ENCODE results near the gene WNT9A.

Gene WNT9A

DNA sequence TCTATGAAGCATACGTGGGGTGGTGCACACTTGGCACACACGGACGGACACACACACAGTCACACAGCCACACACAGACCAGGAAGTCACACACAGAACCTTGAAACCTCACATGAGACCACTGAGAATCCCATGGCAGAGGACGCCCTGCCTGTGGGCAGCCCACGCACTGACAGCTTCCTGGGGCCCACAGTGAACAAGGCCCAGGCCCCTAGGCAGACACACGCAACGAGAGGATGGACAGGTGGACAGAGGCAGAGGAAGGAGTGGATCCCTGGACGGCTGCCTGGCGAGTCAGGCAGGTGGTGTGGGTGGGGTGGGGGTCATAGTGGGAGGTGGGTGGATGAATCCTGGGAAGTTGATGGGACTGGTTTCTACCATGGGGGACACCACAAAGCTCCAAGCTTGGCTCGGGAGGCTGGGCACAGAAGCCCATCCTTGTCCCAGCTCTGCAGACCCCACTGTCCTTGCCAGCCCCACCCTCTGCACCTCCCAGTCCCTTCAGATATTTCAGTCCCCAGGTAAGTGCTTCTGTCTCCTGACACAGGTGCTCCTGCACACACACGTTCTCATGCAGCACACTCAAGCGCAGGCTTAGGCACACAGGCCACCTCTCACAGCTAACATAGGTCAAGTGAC is 49.1 kb downstream of the WNT9A start:
- H3K4me3 Mint-ChIP-seq, result no peak overlapping the region
- DNase-seq, result peak; percentile 20

DNA sequence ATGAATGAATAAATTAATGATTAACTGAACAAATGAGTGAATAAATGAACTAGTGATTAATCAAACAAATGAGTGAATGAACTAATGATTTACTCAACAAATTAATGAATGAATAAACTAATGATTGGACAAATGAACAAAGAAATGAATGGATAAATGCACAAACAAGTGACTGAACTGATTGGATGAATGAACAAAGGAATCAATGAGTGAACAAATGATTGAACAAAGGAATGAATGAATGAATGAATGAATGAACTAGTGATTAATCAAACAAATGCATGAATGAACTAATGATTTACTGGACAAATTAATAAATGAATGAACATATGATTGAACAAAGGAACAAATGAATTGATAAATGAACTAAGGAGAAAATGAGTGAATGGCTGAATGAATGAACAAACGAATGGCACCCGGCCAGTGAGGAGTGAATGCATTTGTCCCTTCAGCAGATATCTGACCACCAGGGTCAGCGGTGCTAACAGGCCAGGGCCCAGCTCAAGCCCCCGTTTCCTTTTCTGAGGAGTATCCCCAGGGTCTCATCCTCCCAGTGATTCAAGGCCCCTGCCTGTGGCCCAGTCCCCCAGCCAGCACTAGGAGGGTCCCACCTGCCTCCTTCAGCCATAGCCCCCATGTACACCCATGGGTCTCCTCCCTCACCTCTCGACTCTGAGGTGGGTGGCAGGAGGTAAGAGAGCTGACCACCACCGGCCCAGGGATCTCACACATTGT is 49.9 kb downstream of the WNT9A start:
- Mint-ChIP-seq H3K4me3 (no peak overlapping the region), H3K9me3 (no peaks in the 10 kb centered on the region), H3K4me1 (no peaks in the 10 kb centered on the region), H3K27ac (no peak overlapping the region), H3K36me3 (no peaks in the 10 kb centered on the region), H3K27me3 (peaks cover 4% of the 10 kb centered on the region)
- CTCF ChIA-PET, result no interaction called here
- peak; percentile 16 for DNase-seq

More for the DNA sequence above, 49.1 kb downstream of the WNT9A start:
- H3K36me3 Mint-ChIP-seq, result no peaks in the 10 kb centered on the region
- H3K27me3 Mint-ChIP-seq, result no peaks in the 10 kb centered on the region
- no peaks in the 10 kb centered on the region for H3K9me3 Mint-ChIP-seq
- H3K4me1 Mint-ChIP-seq, result no peaks in the 10 kb centered on the region
- CTCF ChIA-PET, result no interaction called here
- peak overlapping the region; percentile 39 for H3K27ac Mint-ChIP-seq

DNA sequence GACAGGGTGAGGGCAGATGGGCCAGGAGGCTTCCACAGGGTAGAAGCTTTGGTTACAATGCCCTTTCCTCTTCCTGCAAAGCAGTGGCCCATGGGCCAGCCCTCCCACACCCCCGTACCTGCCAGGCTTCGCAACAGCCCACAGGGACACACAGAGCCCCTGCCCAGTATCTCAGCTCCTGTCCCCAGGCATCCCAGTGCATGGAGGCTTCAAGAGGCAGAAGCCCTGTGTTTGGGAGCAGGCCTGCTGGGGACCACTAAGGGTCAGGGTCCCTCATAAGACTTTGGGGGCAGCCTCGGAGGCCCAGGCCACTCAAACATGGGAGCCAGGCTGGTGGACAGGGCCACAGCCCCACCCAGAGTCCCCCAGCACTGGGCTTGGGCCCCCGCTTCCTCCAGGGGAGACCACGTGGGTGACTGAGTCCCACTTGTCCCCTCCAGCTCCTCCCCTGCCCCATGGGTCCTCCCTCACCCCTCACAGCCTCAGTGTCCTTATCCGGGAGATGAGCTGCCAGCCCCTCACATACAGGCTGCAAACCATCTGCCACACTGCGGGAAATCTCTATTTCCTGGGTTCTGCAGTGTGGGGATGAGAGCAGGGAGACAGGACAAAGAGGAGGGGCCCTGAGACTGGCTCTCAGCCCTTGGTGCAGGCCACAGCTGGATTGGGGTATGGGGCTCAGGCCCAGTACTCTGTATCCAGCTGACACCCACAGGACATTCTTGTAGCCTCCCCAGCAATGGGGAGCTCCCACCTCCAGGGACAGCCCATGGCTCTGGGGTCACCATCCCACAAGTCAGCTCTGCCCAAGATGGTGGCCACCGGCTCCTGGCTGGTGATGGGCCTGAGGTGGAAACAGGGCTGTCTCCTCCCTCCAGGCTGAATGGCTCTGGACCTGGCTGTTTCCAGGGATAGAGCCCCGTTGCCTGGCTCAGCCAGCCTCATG is 50.7 kb downstream of the WNT9A start:
- Mint-ChIP-seq H3K4me1 (no peaks in the 10 kb centered on the region), H3K9me3 (no peaks in the 10 kb centered on the region), H3K27ac (peak overlapping the region; percentile 33), H3K27me3 (peaks cover 4% of the 10 kb centered on the region), H3K36me3 (no peaks in the 10 kb centered on the region), H3K4me3 (no peak overlapping the region)
- peak; percentile 11 for DNase-seq
- CTCF ChIA-PET, result no interaction called here

DNA sequence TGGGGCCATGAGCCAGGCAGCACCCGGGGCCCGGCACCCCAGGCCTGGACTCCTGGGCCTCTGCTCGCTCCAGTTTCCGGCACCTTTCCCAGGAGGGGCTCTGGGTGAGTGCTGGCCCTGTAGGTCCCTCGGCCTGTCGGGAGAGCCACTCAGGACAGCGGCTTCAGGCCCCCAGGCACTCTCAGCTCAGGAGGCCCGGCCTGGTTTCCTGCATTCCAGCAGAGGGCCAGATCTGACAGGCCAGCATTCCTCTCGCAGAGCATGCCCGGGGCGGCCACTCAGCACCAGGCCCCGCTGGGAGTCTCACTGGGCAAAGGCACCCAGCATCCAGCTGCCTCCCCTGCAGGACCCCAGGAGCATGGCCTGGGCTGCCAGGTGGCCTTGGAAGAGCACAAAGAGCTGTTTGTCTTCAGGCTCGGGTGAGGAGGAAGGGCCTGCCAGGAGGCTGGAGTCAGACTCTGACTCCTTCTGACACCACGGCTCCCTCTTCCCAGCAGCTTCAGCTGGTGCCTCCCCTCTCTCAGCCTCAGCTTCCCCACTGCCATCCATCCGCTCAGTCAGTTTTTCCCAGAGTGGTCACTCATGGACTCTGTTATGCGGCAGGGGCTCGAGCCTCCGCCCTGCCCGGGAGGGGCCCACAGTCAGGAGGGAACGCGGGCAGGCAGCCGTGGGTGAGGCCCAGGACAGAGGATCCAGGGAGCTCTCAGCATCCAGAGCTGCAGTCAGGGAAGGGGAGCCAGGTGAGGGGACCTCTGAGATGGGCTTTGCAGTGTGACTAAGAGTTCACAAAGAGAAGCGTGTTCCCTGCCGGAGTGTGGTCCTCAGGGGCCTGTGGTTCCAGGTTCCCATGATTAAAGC is 51.7 kb downstream of the WNT9A start:
- H3K36me3 Mint-ChIP-seq, result no peaks in the 10 kb centered on the region
- H3K27ac Mint-ChIP-seq, result peak overlapping the region; percentile 33
- H3K27me3 Mint-ChIP-seq, result peaks cover 4% of the 10 kb centered on the region
- CTCF ChIA-PET, result no interaction called here
- no peaks in the 10 kb centered on the region for H3K9me3 Mint-ChIP-seq
- peak; percentile 13 for DNase-seq
- no peak overlapping the region for H3K4me3 Mint-ChIP-seq
- no peaks in the 10 kb centered on the region for H3K4me1 Mint-ChIP-seq

DNA sequence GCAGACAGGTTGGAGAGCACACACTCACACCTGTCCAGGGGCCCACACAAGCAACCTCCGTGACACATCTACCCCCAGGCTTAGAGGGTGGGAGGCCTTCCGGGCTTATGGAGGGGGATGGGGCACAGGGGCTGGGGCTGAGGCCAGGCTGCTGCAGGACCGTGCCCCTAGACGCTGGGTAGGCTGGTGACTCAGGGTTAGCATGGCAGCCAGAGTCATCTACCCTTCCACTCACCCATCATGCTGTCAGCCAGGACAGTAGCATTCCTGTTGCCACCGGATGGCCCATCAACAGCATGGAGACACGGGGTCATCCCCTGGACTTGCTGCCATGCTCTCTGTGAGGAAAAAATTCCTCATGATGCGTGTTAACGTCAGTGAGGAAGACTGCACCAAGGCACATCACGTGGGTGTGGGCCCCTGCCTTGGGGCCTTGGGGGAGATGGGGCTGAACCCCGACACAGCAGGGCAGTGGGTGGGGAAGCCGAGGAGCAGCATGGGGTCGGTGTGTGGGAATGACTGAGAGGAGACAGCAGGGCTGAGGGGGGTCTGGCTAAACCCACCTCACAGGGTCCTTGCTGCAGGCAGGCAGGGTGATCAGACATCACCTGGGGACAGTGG is 52.8 kb downstream of the WNT9A start:
- no peaks in the 10 kb centered on the region for H3K36me3 Mint-ChIP-seq
- peaks cover 2% of the 10 kb centered on the region for H3K4me1 Mint-ChIP-seq
- no peak overlapping the region for H3K4me3 Mint-ChIP-seq
- DNase-seq, result no peak
- no peak overlapping the region for H3K27ac Mint-ChIP-seq
- peaks cover 4% of the 10 kb centered on the region for H3K27me3 Mint-ChIP-seq
- H3K9me3 Mint-ChIP-seq, result no peaks in the 10 kb centered on the region
- CTCF ChIA-PET, result no interaction called here

DNA sequence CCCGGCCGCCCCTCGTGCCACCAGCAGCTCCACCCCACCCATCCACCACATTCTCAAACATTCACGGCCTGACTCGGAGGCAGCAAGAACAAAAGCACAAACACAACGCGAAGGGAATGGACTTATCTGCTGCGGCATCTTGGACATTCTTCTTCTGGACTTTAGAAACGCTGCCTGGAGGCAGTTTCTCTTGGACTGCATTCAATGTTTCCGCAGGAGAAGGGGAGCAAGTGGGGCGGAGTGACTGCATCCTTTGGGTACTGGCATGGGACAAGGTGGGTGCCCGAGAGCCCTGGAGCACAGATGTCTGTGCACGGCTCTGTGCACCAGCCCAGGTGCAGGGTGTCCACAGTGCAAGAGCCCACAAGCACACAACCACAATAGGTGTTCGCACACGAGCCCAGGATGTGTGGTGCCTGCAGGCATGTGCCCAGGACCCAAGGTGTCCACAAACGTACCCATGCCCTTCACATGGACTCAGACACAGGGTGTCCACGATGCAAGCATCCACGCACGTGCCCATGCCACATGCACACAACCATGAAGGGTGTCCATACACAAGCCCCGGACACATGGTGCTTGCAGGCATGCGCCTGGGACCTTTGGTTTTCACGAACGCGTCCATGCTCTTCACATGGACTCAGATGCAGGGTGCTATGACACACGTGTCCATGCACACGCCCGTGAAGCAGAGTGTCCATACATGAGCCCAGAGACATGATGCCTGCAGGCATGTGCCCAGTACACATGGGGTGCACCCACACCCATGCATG is 53.6 kb downstream of the WNT9A start:
- H3K9me3 Mint-ChIP-seq, result no peaks in the 10 kb centered on the region
- H3K27me3 Mint-ChIP-seq, result peaks cover 4% of the 10 kb centered on the region
- H3K27ac Mint-ChIP-seq, result no peak overlapping the region
- no peaks in the 10 kb centered on the region for H3K36me3 Mint-ChIP-seq
- peaks cover 3% of the 10 kb centered on the region for H3K4me1 Mint-ChIP-seq
- no peak overlapping the region for H3K4me3 Mint-ChIP-seq
- CTCF ChIA-PET, result no interaction called here
- peak; percentile 19 for DNase-seq

DNA sequence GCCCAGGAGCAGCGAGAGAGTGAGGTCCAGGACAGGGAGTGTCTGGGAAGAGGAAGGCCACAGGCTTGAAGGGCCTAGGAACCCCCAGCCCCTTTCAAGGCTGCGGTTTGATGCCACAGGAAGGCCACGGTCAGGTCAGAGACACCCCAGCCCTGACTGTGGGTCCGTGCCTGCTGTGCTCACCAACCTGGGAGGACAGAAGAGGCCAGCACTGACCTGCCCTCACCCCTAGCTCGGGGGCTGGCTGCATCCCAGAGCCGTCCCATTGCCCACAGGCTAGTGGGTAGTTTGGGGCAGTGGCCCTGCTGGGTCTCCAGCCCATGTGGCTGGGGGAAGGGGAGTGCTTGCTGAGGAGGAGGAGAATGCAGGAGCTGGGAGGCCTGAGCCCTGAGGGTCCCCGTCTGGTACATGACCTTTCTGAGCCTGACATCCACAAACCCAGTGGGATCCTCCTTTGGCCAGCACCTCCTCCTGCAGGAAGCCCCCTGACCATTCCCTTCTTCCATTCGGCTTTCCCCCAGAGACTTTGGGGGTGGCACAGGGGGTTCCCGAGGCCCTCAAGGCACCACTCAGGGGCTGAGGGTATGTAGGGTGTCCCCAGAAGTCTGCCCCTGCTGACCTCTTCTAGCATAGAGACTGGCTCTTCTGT is 54.3 kb downstream of the WNT9A start:
- CTCF ChIA-PET, result no interaction called here
- peaks cover 4% of the 10 kb centered on the region for H3K27me3 Mint-ChIP-seq
- H3K36me3 Mint-ChIP-seq, result no peaks in the 10 kb centered on the region
- DNase-seq, result peak; percentile 19
- H3K9me3 Mint-ChIP-seq, result no peaks in the 10 kb centered on the region
- H3K4me3 Mint-ChIP-seq, result no peak overlapping the region
- peaks cover 6% of the 10 kb centered on the region for H3K4me1 Mint-ChIP-seq
- no peak overlapping the region for H3K27ac Mint-ChIP-seq

DNA sequence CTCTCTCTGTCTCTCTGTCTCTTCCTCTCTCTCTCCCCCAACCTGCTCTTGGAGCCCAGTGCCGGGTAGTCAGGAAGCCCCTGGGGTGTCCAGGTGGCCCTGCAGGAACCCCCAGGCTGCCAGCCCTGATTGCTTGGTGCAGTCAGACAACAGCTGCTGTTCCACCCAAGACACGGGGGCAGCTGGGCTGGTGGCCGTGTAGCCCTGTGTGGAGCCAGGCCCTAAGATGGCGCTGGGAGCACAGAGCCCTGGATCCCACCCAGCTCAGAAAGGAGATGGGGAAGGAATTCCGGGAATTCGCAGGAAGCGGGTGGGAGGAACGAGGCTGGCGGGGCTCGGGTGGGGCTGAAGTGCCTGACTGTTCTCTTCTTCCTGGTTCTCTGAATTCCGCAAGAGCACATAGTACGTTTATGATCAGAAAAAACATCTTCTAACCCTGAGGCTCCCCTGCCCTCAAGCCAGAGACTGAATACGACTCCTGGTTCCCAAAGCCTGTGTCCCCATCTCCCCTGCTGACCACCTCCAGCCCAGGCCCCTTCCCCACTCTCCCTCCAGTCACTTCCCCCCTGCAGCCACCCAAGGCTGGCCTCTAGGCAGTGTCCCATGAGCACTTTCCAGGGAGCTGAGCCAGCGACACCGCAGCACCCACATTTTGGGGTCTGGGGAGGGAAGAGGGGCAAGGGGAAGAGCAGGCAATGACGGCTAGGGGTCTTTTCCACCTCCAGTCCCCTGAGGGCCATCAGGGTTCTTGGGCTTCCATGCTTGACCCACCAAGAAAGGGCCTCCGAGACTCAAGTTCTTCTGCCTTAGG is 55.0 kb downstream of the WNT9A start:
- no peaks in the 10 kb centered on the region for H3K9me3 Mint-ChIP-seq
- no peak overlapping the region for H3K27ac Mint-ChIP-seq
- DNase-seq, result no peak
- H3K4me1 Mint-ChIP-seq, result peaks cover 11% of the 10 kb centered on the region
- no peaks in the 10 kb centered on the region for H3K36me3 Mint-ChIP-seq
- CTCF ChIA-PET, result no interaction called here
- no peak overlapping the region for H3K4me3 Mint-ChIP-seq
- H3K27me3 Mint-ChIP-seq, result peaks cover 4% of the 10 kb centered on the region

DNA sequence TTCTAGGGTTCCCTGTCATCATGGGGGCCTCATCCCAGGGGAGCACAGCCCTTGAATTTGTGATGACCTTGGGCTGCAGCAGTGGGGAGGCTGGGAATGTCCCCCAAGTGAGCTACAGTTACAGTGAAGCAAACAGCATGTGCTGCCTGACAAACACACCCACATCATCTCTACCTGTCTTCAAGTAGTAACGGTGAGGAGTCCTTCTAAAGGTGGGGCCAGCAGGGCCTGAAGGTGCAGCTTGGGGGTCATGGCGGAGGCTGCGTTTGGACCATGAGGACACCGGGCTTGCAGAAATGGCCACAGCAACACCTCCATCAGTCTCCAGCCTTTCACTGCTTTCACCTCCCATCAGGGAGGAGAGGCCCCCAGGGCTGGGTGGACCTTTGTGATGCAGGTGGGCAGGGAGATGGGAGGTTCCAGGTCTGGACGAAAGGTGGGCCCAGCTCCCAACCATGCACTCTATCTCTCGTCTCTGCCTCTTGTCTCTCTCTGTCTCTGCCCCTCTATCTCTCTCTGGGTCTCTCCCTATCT is 55.7 kb downstream of the WNT9A start:
- H3K9me3 Mint-ChIP-seq, result no peaks in the 10 kb centered on the region
- peaks cover 4% of the 10 kb centered on the region for H3K27me3 Mint-ChIP-seq
- no peak overlapping the region for H3K4me3 Mint-ChIP-seq
- no peak for DNase-seq
- no peaks in the 10 kb centered on the region for H3K36me3 Mint-ChIP-seq
- H3K4me1 Mint-ChIP-seq, result peaks cover 11% of the 10 kb centered on the region
- no peak overlapping the region for H3K27ac Mint-ChIP-seq
- CTCF ChIA-PET, result no interaction called here

DNA sequence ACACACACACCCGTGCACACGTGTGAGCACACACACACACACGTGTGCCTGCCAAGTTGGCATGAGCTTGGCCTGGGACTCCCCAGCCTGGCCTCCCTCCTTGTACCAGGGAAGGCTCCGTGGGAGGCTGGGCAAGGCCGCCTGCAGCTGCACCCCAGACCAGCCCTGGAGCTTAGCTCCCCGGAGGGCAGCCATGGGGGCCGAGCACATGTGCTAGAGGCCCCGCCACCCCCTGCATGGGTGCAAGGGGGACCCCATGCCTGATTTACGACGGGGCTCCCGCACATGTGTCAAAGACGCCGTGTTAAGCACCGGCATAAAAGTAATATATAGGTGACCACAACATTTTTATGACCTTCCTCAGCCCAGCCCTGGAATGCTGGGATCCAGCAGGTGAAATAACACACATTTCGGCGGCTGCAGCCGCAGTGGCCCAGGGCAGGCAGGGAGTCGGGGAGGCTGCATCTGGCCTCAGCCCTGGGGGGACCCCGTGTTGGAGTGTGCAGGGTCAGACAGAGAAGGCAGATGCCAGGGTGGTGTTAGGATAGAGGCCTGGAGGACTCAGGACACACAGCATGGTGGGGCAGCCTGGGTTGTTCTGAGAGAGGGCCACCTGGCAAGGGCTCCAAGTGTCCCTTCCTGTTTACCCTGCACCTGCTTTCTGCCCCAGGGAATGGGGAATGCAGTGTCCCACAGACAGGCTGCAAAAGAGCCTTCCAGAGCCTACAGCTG is 56.3 kb downstream of the WNT9A start:
- CTCF ChIA-PET, result no interaction called here
- H3K9me3 Mint-ChIP-seq, result no peaks in the 10 kb centered on the region
- H3K4me1 Mint-ChIP-seq, result peaks cover 15% of the 10 kb centered on the region
- no peak overlapping the region for H3K27ac Mint-ChIP-seq
- H3K4me3 Mint-ChIP-seq, result no peak overlapping the region
- peaks cover 4% of the 10 kb centered on the region for H3K27me3 Mint-ChIP-seq
- no peak for DNase-seq
- H3K36me3 Mint-ChIP-seq, result no peaks in the 10 kb centered on the region

DNA sequence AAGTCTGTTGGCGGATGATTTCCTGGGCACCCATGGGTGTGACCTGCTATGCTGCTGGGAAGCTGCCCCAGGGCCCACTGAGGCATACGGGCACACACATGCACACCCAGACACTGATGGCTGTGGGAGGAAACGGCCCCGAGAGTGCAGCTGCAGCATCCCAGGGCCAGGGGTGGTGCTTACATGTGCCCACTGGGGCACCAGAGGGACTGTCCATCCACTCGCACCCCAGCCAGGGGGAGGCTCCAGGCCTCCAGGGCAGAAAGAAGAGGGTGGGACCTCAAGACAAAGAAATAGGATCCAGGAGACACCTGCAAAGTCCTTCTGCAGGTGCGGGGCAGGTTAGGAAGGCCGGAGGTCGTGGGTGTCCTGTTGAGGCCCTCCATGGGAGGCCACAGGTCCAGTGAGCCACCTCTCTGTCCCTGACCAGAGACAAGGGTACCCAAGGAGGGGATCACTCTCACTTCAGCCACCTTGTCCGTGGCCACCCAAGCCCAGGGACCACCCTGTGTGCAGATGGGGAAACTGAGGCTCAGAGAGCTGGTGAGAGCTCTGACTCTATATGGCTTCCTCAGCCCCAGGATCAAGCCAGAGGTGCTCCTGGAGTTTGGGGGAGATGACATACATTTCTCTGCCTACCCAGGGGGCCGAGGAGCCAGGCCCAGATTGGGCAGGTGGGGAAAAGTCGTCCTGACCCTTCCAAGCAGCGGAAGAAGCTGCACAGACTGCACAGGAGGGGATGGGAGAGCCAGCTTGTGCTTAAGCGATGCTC is 57.1 kb downstream of the WNT9A start:
- CTCF ChIA-PET, result no interaction called here
- DNase-seq, result peak; percentile 16
- Mint-ChIP-seq H3K36me3 (no peaks in the 10 kb centered on the region), H3K27ac (no peak overlapping the region), H3K9me3 (no peaks in the 10 kb centered on the region), H3K4me1 (peaks cover 19% of the 10 kb centered on the region), H3K27me3 (peaks cover 4% of the 10 kb centered on the region), H3K4me3 (no peak overlapping the region)

Data from activated naive CD4-positive, alpha-beta T cell treated with anti-CD3 and anti-CD28 coated beads, Interleukin-2, amount 10 ng/mL, durations not matched to agents 7 days and 5 days (primary cell).